Measurements from ENCODE around the gene LAMA4.

The LAMA4 gene, protein sequence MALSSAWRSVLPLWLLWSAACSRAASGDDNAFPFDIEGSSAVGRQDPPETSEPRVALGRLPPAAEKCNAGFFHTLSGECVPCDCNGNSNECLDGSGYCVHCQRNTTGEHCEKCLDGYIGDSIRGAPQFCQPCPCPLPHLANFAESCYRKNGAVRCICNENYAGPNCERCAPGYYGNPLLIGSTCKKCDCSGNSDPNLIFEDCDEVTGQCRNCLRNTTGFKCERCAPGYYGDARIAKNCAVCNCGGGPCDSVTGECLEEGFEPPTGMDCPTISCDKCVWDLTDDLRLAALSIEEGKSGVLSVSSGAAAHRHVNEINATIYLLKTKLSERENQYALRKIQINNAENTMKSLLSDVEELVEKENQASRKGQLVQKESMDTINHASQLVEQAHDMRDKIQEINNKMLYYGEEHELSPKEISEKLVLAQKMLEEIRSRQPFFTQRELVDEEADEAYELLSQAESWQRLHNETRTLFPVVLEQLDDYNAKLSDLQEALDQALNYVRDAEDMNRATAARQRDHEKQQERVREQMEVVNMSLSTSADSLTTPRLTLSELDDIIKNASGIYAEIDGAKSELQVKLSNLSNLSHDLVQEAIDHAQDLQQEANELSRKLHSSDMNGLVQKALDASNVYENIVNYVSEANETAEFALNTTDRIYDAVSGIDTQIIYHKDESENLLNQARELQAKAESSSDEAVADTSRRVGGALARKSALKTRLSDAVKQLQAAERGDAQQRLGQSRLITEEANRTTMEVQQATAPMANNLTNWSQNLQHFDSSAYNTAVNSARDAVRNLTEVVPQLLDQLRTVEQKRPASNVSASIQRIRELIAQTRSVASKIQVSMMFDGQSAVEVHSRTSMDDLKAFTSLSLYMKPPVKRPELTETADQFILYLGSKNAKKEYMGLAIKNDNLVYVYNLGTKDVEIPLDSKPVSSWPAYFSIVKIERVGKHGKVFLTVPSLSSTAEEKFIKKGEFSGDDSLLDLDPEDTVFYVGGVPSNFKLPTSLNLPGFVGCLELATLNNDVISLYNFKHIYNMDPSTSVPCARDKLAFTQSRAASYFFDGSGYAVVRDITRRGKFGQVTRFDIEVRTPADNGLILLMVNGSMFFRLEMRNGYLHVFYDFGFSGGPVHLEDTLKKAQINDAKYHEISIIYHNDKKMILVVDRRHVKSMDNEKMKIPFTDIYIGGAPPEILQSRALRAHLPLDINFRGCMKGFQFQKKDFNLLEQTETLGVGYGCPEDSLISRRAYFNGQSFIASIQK (N-terminal part only)

GRCh38 chr6:112253841-112254816 lies at the start of gene LAMA4:
LAMA4 (minus strand) TSS chr6:112254567; CDS start chr6:112254150, 417 bp downstream.
- no peak for DNase-seq (ENCODE audit: low read depth in 2 of 2)

- no peak for DNase-seq (ENCODE audit: low read depth in 2 of 2)
These were observed 47.9 kb upstream of the LAMA4 start for GRCh38 chr6:112302142-112302705.

GRCh38 chr6:112300896-112301295 lies 46.5 kb upstream of the LAMA4 start:
- DNase-seq (ENCODE audit: low read depth in 2 of 2): no peak

- DNase-seq (ENCODE audit: low read depth in 2 of 2): no peak
These were observed 44.5 kb upstream of the LAMA4 start for GRCh38 chr6:112298816-112299281.

DNA sequence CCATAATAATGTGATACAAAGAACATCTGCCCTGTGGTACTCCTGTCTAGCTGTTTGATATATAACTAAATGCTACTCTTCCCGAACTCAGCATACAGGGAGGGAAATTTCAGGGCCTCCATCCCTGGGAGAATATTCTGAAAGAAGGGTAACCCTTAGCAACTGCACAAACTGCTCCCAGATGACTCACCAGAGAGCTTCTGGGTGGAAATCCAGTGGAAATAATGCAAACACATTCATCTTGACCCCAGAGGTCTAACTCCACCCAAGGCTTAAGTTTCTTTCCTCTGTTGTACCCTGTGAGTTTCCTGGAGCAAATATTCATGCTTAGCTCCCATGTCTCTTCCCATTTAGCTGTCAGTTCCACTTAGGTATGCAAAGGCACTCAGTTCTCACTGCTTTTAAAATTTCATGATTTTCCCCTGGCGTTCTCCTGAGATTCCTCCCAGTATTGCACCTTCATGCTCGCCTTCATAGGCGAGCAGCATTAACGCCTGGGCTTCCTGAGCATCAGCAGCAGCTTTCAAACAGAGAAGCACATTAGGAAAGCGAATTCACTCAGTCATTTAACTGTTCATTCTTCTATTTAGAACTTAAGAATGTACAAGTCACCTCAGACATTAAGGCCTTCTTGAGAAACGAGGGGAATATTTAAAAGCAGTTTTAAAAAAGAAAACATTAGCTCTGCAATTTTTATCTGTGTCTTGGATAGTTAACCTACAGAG lies 43.8 kb upstream of the LAMA4 start:
- no peak for DNase-seq (ENCODE audit: low read depth in 2 of 2)

GRCh38 chr6:112296694-112297093 lies 42.3 kb upstream of the LAMA4 start:
- DNase-seq (ENCODE audit: low read depth in 2 of 2): no peak

DNA sequence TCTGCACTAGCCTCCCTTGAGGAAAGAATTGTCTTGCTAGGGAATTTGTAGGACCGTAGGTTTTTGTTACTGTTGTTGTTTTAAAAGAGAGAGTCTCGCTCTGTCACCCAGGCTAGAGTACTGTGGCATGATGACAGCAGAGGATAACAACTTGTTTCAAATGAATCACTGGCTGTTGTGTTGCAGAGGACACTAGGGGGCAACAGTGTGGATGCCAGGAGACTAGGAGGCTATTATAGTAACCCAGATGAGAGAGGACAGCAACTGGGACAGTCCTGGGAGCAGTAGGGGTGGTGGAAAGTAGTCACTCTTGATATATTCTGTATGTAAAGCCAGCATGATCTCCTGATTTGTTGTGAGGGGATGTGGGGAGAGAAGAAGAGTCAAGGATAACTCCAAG lies 41.8 kb upstream of the LAMA4 start:
- no peak for DNase-seq (ENCODE audit: low read depth in 2 of 2)

DNA sequence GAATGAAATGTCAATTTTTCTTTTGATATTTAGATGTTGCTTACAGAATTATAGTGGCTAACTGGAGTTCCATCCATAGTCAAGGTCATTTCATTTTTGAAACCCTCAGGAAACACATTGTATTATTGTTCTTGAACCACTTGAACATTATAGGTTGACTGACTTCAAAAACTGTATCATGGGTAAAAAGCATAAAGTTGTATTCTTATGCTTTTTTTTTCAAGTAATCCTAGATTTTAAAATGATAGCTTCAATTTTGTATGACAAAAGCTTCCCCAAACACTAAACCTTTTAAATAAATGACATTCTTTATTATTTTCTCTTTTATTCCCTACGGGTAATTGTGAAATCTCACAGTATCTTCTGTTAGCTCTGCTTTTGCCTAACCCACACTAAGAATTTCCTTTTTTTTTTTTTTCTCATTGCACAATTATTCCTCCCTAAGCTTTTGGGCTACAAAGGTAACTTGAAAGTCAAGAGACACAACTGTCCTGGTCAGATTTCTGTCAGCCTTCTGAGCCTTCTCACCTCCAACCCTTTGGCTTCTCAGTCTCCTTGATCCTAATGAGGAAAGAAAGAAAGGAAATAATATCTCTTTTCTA lies 36.9 kb upstream of the LAMA4 start:
- no peak for DNase-seq (ENCODE audit: low read depth in 2 of 2)

DNA sequence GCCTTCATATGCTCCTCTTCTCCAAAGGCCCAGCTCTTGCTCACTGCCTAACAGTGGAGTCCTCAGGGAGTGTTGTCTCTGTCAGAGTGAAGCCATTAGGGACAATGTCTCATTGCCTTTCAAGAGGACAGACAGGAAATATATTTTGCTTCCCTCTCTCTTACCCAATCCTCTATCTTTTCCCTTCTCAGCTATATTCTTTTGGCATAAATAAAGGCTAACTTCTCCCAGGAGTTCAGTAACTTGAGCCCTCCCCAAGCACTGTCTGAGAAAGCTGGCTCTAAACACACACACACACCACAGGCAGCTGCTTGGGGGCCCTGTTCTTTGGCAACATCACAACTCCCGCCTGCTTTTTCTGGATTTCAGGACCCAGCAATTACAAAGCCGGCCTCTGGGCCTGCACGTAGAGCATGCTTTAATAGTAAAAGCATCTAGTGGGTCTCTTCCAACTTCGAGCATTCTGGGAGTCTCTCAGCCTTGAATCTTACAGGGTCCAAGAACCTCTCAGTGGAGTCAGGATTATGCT lies 34.7 kb upstream of the LAMA4 start:
- no peak for DNase-seq (ENCODE audit: low read depth in 2 of 2)

DNA sequence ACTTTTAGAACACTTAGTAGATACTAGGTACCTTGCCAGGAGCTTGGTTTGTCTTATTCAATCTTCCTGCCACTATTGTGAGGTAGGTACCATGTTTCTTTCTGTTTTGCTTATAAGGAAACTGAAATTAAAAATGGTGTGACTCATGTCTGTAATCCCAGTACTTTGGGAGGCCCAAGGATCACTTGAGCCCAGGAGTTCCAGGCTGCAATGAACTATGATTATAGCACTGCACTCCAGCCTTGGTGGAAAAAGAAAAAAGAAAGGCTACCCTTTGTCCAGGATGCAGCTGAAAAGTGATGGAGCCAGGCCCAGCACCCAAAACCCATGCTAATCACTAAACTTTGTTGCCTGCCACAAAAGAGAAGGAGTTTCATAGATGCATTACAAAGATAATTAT lies 34.1 kb upstream of the LAMA4 start:
- no peak for DNase-seq (ENCODE audit: low read depth in 2 of 2)

DNA sequence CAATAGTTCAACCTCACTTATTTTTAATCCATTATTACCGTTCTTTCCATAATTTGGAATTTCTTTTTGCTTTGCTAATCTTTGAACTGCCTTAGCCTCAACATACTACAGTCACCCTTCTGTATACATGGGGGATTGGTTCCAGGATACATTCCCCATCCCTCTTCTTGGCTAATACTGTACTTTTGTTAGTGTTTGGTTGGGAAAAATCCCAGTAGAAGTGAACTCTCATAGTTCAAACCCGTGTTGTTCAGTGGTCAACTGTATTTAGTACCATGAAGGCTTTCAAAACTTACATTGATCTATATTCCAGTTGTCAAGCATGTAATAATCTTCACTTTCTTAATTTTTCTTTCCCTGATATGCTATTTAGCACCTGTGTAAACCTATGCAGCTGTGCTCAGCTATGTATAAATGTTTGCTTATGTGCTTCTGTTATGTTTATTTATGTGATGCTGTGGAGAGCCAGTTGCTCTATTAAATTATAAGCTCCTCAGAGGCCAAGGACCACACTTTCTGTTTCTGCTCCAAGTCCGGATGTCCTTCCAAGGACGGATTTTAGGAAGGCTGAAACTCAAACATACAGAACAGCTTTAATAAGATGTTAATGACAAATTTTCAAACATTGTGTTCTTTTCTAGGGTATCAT lies 33.3 kb upstream of the LAMA4 start:
- DNase-seq (ENCODE audit: low read depth in 2 of 2): no peak

DNA sequence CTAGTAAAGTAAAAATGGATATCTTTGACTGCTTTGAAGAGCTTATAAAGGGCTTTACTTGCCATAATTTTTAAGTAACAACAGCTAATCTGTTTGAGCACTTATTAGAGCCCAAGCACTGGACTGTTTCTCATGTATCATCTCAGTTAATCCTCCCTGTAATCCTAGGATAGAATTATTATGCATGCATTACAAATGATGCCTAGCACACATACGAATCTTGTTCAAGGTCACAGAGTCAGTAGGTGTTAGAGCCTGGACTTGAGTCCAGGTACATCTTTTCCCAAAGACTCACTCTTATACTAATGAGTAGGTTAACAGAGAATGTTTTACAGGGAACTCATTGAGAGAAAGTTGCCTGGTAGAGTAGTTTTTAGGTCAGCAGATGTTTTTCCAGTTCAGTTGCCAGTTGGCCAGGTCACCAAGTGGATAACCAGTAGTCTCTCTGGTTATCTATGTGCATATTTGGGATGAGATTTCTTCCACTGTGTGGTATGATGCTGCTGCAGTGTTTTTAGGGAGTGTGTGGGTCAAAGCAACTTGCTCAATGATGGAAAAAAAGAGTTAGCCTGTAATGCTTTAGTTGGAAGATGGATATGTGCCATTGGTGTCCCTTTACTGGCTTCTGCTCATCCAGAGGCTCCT lies 32.3 kb upstream of the LAMA4 start:
- no peak for DNase-seq (ENCODE audit: low read depth in 2 of 2)

GRCh38 chr6:112286010-112286409 lies 31.6 kb upstream of the LAMA4 start:
- no peak for DNase-seq (ENCODE audit: low read depth in 2 of 2)

DNA sequence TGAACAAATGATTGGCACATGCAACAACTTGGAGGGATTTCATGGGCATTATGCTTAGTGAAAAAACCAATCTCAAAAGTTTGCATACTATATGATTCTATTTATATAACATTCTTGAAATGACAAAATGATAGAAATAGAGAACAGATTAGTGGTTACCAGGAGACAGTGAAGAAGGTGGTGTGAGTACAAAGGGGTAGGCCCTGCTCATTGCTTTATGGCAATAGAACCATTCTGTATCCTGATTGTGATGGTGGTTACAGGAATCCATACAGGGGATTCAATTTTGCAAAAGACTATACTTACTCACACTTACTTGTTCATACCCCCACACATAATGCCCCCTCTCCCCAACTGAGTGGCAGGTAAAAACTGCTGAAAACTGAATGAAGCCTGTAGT lies 30.2 kb upstream of the LAMA4 start:
- no peak for DNase-seq (ENCODE audit: low read depth in 2 of 2)

DNA sequence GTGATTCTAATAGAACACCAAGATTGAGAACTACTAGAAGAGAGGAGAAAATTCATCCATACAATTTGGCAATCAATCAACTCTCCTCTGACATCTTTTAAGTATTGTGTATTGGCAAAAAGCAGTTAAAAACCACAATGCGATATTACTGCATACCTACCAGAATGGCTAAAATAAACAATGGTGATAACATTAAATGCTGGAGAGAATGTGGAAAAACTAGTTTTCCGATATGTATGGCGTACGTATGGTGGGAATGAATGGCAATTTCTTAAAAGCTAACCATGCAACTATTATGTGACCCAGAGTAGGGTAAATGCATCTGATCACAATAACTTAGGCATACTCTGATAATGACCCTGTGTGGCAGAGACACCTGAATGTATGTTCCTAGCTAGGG lies 29.3 kb upstream of the LAMA4 start:
- no peak for DNase-seq (ENCODE audit: low read depth in 2 of 2)

DNA sequence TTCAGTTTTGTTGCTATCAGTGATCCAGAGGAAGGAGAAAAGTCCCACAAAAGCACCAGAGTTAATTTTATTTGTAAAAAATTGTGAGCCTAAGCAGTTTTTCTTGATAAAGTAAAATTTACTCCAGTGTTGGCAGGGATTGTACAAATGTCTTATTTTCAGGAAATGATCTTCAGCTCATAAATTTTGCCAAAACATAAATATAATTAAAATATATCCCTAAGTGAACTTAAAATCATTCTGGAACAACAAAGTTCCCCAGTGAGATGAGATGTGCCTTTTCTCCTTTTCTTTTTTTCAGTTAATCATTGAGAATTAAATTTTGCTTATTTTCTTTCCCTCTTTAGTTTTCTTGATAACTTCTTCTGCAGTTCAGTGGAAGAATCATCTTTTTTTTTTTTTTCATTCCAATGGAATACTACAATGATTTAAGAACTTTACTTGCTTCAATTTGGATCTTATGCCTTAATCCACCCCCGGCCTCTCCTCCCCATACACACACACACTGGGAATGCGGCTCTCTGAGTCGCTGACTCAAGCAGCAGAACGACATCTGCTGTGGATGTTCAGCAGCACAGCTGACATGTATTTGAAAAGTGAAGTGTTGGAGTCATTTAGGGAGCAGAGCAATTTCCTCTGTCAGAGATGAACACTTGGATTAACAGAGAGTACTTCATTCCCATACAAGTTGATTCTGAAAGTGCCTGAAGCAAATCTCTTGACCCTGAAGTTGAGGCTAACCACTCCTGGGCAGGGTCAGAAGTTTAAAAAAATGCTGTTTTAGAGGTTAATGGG lies 27.7 kb upstream of the LAMA4 start:
- no peak for DNase-seq (ENCODE audit: low read depth in 2 of 2)

All from stimulated activated CD4-positive, alpha-beta T cell treated with anti-CD3 and anti-CD28 coated beads, Interleukin-1b, Interleukin-23, amount 100 ng/mL, for 4 hours (primary cell).